Heart left ventricle (tissue), 16 donors: Measurements from ENCODE around the gene SMAD3. TPM values are rescaled to one million over a fixed set of nuclear protein-coding genes. Genes with fewer than 3 reads are reported as not detected.

Experiments
- ATAC-seq, 4 donors: fragments of 200-7000 bp; cut with Tn5 transposase; one replicate each; pipeline ENCODE4 v1.9.1; 2020 to 2022; ENCODE audit warnings: moderate library complexity in 4 of 4, mild to moderate bottlenecking in 3 of 4, moderate number of reproducible peaks in 1 of 4
- DNase-seq, 5 donors: peaks; one replicate each; pipeline ENCODE4 v3.0.0-alpha.2; 2020
- H3K27ac ChIP-seq, 12 donors: fragments of 200-600 bp; sonication (generic) in 4 of 12; one replicate each; pipeline versions ENCODE4 v1.5.0 to v1.8.0; 2016 to 2022; ENCODE audit warnings: mild to moderate bottlenecking in 2 of 12
- H3K27me3 ChIP-seq, 9 donors: fragments of 200-600 bp; sonication (generic) in 2 of 9; one replicate each; pipeline versions ENCODE4 v1.5.1 to v1.8.0; 2016 to 2022; ENCODE audit warnings: mild to moderate bottlenecking in 3 of 9
- H3K36me3 ChIP-seq, 9 donors: fragments of 200-600 bp; sonication (generic) in 2 of 9; one replicate each; pipeline versions ENCODE4 v1.5.0 to v1.8.0; 2018 to 2022; ENCODE audit warnings: mild to moderate bottlenecking in 2 of 9
- H3K4me1 ChIP-seq, 12 donors: fragments of 200-600 bp; sonication (generic) in 4 of 12; one replicate each; pipeline versions ENCODE4 v1.5.0 to v1.8.0; 2016 to 2022; ENCODE audit warnings: mild to moderate bottlenecking in 3 of 12
- H3K4me3 ChIP-seq, 12 donors: fragments of 200-600 bp; sonication (generic) in 4 of 12; one replicate each; pipeline versions ENCODE4 v1.5.0 to v1.8.0; 2017 to 2022; ENCODE audit warnings: mild to moderate bottlenecking in 9 of 12, moderate library complexity in 4 of 12
- H3K9me3 ChIP-seq, 12 donors: fragments of 200-600 bp; sonication (generic) in 4 of 12; one replicate each; pipeline versions ENCODE4 v1.5.0 to v1.8.0; 2016 to 2022; ENCODE audit warnings: mild to moderate bottlenecking in 1 of 12
- CTCF ChIP-seq, 12 donors: fragments of 200-600 bp; sonication (generic) in 4 of 12; IDR thresholded peaks; one replicate each; pipeline versions ENCODE4 v1.5.0 to v1.8.0; 2018 to 2022; ENCODE audit warnings: antibody characterized with exemption in 12 of 12, mild to moderate bottlenecking in 5 of 12
- POLR2A ChIP-seq, 2 donors: fragments of 450-650 bp; IDR thresholded peaks; one replicate each; pipeline ENCODE4 v1.6.1; 2017; ENCODE audit warnings: antibody characterized with exemption in 2 of 2, mild to moderate bottlenecking in 2 of 2, moderate library complexity in 2 of 2
- WGBS, 4 donors: extraction: QIAGEN DNeasy Blood & Tissue Kit in 2 of 4; methylation state at CpG; one replicate each; pipeline versions ENCODE4 v1.1.5 to v1.1.7; 2013 to 2018; 5-methylcytosine and 5-hydroxymethylcytosine counted together
- intact Hi-C, 10 donors: fragments of 100-400 bp; cut with DNase I; formaldehyde crosslinking; loops; one replicate each; pipeline versions ENCODE4 v1.11.1 to v1.14.2; 2022
- polyA plus RNA-seq, 2 donors: library from polyadenylated mRNA; stranded (reverse); fragments of 200-250 nt; gene quantifications; one replicate each; pipeline ENCODE4 v1.2.3, GENCODE V29; 2013
- total RNA-seq, 9 donors: library from RNA; depleted of rRNA in 2 of 9; stranded (reverse); fragments of >200 nt in 2 of 9; fragmentation: NEBNext Ultra II Directional in 3 of 9; extraction: Animal tissue kit (Norgen Biotek cat#: 25700) in 3 of 9; gene quantifications; one replicate each; pipeline versions ENCODE4 v1.1.0 to v1.2.4, GENCODE V29; 2016 to 2023
- donor health status: ischemic (EF 13 %, LVEDD 7.1; RV severe dilation, severe dysfunction).
- donor health status: healthy with polysubstance abuse.
- donor health status: DM: no; HTN: yes; CAD: no.
- donor health status: DM: no; HTN: no; CAD: no.
- donor health status: ischemic (EF 25% LVEDD 6.9; RV normal size, moderate dysfunction).
- donor health status: ischemic (EF 25% LVEDD 5.7; RV mildly dilated, moderate dysfunction).
- donor health status: healthy.
- donor health status: DM: yes; HTN: yes; CAD: no.
- donor health status: ischemic (EF 35%, LVEDD 5.7; RV mildly dilated, moderate dysfunction).
- donor health status: nonischemic (EF 11% LVEDD 7.7; RV severe dilation, severe dysfunction).
- donor health status: DM: yes; HTN: yes; CAD: no.
- donor health status: PGD.
- donor health status: ischemic (EF 29% LVEDD 5.4; RV normal size, mild dysfunction).
- donor health status: nonischemic (EF 23%, LVEDD 6.1; RV moderate dilation, normal function).

The SMAD3 gene
- total and polyA plus RNA-seq, 11 donors: 5.6 to 34.3 (median 15.3) TPM

- no peak for DNase-seq
- Histone ChIP-seq H3K4me1 (peaks cover 4 to 52% (median 29%) of the 10 kb centered on the region in 12 donors), H3K36me3 (no peaks in the 10 kb centered on the region), H3K9me3 (no peaks in the 10 kb centered on the region), H3K4me3 (no peak overlapping the region), H3K27ac (peak overlapping the region in 11 of 12 donors; percentile 2 to 66 (median 43)), H3K27me3 (no peaks in the 10 kb centered on the region)
- 57 to 66% (median 64%) methylated on average over 8 of the region's 8 CpGs for WGBS, 4 donors
- no peak for TF ChIP-seq POLR2A (IDR thresholded peaks at IDR 0.05)
- no peak for TF ChIP-seq CTCF (IDR thresholded peaks at IDR 0.05)
- peak; percentile 25 to 85 (median 52) for ATAC-seq
- intact Hi-C loops: loop anchor here in 1 of 10 donors (5.0 kb wide), 1 partner anchor 90 kb away; the partner anchor contains the start of gene SMAD3
Observed at GRCh38 chr15:67157521-67158252, 92.3 kb downstream of the SMAD3 start.

DNA sequence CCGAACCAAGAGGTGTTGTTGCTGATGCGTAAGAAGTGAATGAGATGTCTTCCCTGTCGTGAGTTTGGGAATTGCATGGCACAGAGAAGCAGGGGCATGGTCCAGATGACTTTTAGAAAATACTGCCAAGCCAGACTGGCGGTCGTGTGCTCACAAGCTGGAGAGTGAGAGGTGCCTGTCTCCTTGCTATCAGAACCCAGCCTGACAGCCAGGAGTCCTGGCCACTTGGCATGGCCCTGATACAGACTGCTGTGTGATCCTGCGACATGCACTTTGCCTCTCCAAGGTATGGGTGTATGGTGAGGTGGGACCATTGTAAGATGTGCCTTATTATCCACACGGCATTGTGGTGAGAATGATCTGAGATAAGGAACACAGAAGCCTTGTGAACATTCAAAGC, 93.0 kb downstream of the SMAD3 start:
- Histone ChIP-seq H3K36me3 (no peaks in the 10 kb centered on the region), H3K27me3 (no peaks in the 10 kb centered on the region), H3K27ac (peak overlapping the region in 9 of 12 donors; percentile 16 to 66 (median 44)), H3K4me1 (peaks cover 4 to 52% (median 29%) of the 10 kb centered on the region in 12 donors), H3K4me3 (no peak overlapping the region), H3K9me3 (no peaks in the 10 kb centered on the region)
- TF ChIP-seq POLR2A (IDR thresholded peaks at IDR 0.05) (no peak), CTCF (IDR thresholded peaks at IDR 0.05) (no peak)
- 45 to 61% (median 54%) methylated on average over 7 of the region's 7 CpGs for WGBS, 4 donors
- no peak for DNase-seq
- ATAC-seq: peak in 2 of 4 donors; percentile 48 to 60
- intact Hi-C loops: loop anchor here in 1 of 10 donors (5.0 kb wide), 1 partner anchor 91 kb away; the partner anchor contains the start of gene SMAD3

DNA sequence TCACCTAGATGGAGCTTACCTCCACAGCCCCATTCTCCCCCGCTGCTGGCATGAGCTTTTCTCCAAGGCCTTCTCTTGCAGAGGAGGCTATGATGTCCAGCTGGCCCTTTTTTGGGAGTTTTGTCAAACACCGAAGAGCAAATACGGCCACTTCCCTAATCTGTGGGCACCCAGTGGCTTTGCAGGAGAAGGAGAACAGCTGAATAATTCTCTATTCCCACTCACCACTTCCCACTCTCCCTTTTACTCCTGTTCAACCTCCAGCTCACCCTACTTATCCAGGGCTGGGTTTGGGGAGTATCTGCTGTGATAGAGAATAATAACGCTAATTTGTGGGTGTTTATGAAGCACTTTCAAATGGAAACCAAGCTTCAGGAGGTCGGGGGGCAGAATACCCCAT, 96.0 kb downstream of the SMAD3 start:
- H3K27ac ChIP-seq: peak overlapping the region in 1 of 12 donors; percentile 11
- TF ChIP-seq CTCF (IDR thresholded peaks at IDR 0.05): no peak
- TF ChIP-seq POLR2A (IDR thresholded peaks at IDR 0.05): no peak
- peaks cover 7 to 74% (median 51%) of the 10 kb centered on the region in 12 donors for H3K4me1 ChIP-seq
- peaks cover 0 to 16% (median 10%) of the 10 kb centered on the region in 9 donors for H3K36me3 ChIP-seq
- WGBS, 4 donors: 86 to 93% (median 91%) methylated on average over 5 of the region's 5 CpGs
- no peak overlapping the region for H3K4me3 ChIP-seq
- no peaks in the 10 kb centered on the region for H3K27me3 ChIP-seq
- H3K9me3 ChIP-seq: no peaks in the 10 kb centered on the region
- intact Hi-C loops: loop anchor here in 1 of 10 donors (5.0 kb wide), 1 partner anchor 34 kb away; no protein-coding TSS in a partner anchor
- ATAC-seq (no peak), DNase-seq (no peak)

DNA sequence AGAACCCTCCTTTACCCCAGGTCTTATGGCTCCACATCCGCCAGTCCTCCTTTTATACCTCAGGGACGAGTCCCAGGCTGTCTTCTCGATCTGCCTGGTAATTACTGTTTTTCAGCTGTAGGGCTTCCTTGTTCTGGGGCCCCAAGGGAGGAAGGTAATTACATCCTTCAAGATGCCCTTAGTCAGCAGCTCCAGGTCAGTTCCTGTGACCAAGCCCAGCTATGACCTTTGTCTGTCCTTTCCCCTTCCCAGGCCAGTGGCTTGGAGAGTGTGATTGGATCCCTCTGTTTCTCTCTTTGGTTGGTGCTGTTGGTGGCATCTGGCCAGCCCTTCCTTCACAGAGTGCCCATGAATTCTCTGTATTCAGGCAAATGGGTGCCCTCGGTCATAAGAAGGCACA, 96.5 kb downstream of the SMAD3 start:
- Histone ChIP-seq H3K4me1 (peaks cover 7 to 79% (median 52%) of the 10 kb centered on the region in 12 donors), H3K27me3 (no peaks in the 10 kb centered on the region), H3K27ac (no peak overlapping the region), H3K4me3 (no peak overlapping the region), H3K9me3 (no peaks in the 10 kb centered on the region), H3K36me3 (peaks cover 0 to 20% (median 15%) of the 10 kb centered on the region in 9 donors)
- intact Hi-C loops: loop anchor here in 1 of 10 donors (5.0 kb wide), 1 partner anchor 35 kb away; no protein-coding TSS in a partner anchor
- WGBS, 4 donors: 77 to 81% (median 79%) methylated on average over 4 of the region's 4 CpGs
- ATAC-seq (peak in 1 of 4 donors; percentile 3), DNase-seq (no peak)
- TF ChIP-seq POLR2A (IDR thresholded peaks at IDR 0.05) (no peak), CTCF (IDR thresholded peaks at IDR 0.05) (no peak)
